Colon (tissue), 2 donors: ENCODE measurements around the gene SLC35F3.
"Not testable (repeated sequence)": the region's sequence is repeated elsewhere in the genome, so short reads cannot be mapped to it uniquely, and the experiment has no call there.

ENCODE experiments used
- FAIRE-seq: peaks from 2 replicates; lab custom pipeline; 2012; peaks lifted over from hg19 to GRCh38; lab: Jason Lieb, UNC
- donor health status: control.
- donor health status: control.

Gene SLC35F3

DNA sequence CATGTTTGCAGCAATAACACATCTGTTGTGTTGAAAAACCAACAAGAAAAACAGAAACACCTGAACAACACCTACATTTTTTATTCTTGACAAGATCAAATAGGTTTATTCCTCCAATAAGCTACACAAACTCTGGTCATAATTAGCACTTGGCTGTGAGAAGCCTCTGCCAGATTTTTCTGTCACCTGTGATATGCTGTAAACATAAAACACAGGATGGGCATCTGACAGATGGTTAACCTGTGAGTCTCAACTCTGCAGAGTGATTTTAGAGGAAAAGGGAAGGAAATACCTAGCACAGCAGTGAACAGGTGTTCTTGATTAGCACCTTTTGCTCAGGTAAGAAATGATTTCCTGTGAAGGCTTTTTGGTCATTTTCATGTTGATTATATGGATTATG is 293.4 kb downstream of the SLC35F3 start:
- no peak for FAIRE-seq

DNA sequence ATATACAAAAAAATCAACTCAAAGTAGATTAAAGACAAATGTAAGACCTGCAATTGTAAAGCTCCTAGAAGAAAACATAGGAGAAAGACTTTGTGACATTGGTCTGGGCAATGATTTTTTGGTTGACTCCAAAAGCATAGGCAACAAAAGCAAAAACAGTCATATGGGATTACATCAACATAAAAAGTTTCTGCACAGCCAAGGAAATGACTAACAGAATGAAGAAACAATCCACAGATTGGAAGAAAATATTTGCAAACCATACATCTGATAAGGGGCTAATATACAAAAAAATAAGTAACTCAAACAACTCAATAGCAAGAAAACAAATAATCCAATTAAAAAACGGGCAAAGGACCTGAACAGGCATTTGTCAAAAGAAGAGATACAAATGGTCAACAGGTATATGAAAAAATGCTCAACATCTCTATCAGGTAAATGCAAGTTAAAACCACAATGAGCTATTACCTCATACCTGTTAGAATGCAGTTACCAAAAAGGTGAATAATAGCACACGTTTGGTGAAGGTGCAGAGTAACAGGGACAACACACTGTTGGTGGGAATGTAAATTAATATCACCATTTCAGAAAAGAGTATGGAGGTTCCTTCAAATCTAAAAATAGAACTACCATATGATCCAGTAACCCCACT is 295.1 kb downstream of the SLC35F3 start:
- FAIRE-seq: no peak

DNA sequence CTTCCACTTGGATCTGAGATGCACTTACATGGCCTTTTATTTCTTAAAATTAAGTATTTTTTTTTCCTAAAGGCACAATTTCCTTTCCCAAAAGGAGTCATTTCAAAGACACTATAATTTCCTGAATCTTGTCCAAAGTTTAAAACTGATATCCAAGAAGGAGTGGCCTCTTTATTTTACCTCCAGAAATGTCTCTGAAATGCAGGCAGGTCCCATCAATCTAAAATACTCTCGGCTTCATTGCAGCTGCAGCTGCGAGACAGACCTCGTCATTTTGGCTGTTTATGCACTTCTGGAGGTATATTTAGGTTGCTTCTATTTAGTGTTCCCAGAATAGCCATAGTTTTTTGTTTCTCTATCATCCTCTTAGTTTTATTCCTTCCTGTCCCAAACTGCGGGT is 296.1 kb downstream of the SLC35F3 start:
- no peak for FAIRE-seq

DNA sequence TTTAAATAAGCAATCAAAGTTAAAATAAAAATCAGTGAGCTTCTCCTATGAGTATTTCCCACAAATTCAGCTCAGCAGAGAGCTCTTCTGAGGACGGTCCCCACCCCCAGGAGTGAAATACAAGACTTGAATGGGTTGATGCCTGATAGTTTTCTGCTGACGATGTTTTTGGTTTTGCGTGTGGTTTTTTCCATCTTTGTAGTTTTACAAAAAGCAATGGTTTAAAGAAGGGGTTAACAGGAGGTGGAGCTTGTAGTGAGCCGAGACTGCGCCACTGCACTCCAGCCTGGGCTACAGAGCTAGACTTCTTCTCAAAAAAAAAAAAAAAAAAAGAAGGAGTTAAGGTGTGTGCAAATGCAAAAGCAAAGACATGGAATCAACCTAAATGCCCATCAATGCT is 297.1 kb downstream of the SLC35F3 start:
- no peak for FAIRE-seq

DNA sequence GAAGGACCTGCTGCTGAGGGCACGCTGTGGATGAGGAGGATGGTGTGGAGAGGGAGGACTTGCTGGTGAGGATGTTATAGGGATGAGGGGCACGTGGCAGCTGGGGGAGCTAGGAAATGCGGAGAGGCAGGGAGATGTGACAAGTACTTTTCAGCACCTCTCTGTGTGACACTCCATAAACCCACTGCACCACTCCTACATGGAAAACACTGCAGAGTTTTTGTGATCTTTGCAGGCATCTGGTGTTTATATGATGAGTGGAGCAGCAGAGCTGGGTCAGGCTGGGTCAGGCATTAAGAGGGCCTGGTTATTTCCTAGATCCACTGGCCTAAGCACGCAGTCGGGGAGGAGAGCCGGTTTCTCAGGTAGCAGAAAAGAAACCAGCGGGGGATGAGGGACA is 301.5 kb downstream of the SLC35F3 start:
- FAIRE-seq: no peak

DNA sequence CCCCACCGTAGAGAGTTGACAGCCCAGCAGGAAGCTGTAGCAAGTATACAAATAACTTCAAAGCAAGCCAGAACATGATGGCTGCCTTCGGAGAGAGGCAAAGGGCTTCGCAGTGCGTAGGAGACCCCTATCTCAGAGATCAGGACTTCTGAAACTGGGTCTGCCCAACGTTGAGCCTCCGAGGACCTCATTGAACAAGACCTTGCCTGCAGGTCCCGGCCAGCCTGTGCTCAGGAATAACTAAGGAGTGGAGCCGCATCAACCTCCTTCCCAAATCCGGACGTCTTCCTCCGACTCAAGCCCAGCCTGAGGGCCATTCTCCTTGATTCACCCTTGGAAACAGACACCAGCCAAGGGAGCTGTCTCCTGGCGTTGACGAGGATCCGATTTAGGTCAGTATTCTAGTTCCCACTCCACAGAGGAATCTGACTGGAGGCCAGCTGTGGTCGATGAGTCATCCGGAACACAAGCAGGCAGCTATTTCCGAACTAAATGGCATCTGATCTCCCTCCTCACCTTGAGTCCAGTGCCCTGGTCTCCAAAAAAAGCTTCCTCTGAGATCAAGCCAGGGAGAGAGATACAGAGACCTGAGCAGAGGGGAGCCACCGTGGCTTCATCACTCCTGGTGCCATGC is 302.3 kb downstream of the SLC35F3 start:
- no peak for FAIRE-seq

DNA sequence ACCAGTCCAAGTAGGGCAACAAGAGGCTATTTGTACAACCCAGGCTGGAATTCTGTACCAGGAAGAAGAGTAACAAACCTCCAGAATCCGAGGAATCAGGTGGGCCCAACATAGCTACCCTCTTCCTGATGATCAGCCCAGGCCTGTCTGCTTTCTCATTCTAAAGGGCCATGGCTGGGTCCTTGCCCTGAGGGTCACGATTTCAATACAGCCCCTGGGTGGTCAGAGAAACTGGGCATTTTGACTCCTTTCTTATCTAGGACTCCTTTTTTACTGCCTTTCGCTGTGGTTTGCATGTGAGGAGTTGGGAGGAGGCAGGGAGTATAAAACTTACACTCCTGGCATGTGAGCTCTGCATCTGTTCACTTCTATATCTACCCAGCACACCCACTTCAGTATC is 303.9 kb downstream of the SLC35F3 start:
- FAIRE-seq: no peak

DNA sequence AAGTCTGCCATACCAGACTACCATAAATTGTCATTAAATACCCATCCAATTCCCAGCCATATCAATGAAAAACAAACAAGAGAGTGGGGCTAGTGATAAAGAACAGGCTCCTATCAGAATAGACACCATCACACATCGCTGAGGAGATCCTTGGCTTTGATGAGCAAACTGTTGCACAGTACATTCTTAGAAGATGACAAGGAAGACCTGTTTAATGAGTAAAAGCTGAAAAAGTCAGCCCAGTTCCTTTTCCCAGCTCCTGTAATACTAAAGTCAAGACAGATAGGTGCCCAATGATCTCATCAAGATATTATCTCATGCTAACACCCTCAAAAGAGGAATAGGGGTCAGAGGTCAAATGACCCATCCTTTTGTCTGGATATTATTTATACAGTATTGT is 304.3 kb downstream of the SLC35F3 start:
- FAIRE-seq: no peak

DNA sequence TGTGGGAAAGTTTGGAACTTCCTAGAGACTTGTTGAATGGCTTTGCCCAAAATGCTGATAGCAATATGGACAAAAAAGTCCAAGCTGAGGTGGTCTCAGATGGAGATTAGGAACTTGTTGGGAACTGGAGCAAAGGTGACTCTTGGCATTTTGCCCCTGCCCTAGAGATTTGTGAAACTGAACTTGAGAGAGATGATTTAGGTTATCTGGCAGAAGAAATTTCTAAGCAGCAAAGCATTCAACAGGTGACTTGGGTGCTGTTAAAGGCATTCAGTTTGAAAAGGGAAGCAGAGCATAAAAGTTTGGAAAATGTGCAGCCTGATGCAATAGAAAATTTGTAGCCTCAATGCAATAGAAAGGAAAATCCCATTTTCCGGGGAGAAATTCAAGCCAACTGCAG is 306.0 kb downstream of the SLC35F3 start:
- not testable (repeated sequence) for FAIRE-seq

DNA sequence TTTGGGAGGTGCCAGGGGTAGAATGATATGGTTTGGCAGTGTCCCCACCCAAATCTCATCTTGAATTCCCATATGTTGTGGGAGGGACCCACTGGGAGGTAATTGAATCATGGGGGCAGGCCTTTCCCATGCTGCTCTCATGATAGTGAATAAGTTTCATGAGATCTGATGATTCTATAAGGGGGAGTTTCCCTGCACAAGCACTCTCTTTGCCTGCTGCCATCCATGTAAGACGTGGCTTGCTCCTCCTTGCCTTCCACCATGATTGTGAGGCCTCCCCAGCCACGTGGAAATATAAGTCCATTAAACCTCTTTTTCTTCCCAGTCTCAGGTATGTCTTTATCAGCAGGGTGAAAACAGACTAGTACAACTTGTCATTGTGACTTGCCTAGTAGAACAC is 307.4 kb downstream of the SLC35F3 start:
- not testable (repeated sequence) for FAIRE-seq

DNA sequence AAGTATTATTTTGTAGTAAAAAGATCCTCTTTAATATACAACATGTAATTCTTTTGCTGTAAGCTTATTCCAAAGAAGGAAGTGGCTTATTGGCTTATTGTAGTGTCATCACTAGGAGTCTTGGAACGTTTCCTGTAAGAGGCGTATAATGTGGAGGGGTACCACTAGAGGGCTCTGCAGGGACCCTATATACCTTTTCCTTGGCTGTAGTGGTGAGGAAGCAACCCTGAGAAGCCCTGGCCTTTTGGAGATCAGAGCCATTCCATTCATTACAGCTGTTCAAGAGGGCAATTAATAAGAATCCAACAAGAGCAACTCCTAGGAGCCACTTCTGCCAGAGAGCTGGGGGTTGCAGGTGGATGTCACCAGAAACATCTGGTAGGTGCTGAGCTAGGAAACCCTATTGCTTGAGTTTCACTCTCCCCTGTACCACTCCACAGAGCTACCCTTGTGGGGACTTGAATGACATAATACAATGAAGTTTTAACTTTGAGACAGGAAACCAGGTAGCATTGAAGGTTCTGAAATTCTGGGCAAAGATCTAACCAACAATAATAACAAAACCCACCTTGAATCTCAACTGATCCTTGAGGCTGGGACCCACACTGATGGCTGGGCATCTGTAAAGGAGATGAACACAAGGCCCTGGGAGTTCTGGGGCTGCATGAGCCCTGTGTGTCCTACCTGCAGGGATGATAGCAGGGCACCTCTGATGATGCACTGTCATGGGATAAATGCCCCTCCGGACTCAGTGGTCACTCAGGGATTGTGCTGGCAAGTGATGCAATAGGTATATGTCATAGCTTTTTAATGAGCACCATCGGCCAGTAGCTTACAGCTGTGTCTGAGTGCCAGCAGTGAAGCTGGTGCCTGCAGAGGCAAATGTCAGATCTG is 308.5 kb downstream of the SLC35F3 start:
- FAIRE-seq: no peak

DNA sequence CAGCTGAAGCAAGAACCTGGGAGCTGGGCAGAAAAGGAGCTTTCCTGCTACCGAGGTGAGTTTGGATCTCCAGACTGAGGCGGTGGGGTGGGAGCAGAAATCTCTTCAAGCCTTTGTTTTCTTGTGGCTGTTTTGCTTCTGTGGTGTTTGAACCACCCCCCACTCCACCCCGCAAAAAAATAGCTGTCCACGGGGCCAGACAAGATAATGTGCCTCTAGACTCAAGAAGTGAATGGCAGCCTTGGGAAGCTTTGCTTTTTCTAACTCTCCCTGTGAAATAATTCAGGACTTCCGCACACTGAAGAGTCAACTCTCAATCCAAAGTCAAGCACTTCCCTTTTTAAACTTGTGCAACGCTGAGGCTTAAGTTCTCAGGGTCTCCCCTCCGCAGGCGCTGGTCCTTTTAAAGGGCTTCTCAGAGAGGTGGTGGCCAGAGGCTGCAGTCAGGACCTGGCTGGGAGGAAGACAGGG is 309.2 kb downstream of the SLC35F3 start:
- FAIRE-seq: no peak

DNA sequence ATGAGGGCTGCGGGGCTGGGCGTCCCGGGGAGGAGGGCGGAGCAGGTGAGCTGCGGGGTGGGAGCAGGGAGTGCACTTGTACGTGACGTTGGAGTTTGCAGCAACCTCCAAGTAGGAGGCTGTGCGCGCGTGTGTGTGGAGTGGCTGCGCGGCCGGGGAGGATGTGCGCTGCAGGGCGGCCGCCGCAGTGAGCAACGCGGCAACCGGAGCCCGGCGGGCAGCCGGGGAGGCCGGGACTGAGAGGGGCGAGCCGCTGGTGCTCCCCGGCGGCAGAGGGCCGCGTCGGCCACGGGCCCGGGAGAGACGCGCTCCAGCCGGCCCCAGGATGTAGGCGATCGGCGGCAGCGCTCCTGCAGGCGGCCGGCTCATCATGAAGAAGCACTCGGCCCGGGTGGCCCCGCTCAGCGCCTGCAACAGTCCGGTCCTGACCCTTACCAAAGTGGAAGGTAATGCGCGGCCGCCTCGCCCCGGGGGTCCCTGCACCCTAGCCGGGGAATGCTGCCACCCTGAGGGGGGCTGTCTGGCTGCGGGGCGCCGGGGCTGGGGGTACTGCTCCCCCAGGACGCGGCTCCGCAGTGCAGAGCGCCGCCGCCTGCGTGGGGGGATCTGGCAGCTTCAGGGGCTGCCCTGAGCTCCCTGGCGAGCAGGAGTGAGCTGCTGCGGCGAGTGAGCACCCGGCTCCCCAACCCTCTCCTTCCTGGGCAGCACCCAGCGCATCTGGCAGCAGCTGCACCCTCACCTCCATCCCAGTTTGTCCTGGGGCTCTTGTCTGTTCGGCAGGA is 309.8 kb downstream of the SLC35F3 start:
- FAIRE-seq: no peak

DNA sequence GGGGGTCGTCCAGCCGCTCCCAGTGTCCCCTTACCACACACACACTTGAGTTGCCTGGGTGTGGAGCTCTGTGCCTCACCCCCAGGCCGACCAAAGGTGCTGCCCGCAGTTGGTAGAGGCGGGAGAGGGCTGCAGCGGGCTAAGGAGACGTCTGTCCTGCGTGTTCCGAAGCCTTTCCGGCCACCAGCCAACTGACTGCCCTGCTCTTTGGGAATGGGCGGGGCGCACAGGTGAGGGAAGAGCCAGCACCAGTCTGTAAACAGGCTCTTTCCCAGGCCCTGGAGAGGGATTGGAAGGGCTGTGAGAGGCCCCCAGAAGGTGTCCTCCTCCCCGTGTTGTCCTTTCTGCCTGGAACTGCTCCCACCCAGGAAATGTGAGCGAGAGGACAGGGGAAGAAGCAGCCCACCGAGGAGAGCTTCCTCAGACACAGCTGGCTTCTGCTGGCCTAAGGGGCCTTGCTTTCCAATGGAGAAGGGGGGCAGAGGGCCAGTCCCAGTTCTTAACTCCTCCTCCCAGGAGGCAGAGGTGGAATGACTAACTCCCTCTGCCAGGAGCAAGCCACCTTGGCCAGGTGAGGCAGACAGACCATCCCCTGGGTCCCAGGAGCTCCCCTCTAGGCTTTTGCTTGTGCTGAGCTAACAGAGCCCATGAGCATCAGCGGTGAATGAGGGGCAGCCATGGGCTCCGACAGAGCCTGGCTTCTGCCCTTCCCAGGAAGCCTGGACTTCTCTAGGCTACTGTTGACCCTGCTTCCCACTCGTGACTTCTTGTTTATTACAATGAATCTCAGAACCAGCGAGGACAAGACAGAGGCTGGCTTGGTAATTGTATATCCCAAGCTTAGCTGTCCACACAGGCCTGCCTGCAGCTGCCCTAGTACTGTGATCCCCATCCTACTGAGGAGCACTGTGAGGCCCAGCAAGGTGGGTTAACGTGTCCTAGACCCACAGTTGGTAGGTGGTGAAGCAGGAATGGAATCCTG is 310.7 kb downstream of the SLC35F3 start:
- FAIRE-seq: no peak

DNA sequence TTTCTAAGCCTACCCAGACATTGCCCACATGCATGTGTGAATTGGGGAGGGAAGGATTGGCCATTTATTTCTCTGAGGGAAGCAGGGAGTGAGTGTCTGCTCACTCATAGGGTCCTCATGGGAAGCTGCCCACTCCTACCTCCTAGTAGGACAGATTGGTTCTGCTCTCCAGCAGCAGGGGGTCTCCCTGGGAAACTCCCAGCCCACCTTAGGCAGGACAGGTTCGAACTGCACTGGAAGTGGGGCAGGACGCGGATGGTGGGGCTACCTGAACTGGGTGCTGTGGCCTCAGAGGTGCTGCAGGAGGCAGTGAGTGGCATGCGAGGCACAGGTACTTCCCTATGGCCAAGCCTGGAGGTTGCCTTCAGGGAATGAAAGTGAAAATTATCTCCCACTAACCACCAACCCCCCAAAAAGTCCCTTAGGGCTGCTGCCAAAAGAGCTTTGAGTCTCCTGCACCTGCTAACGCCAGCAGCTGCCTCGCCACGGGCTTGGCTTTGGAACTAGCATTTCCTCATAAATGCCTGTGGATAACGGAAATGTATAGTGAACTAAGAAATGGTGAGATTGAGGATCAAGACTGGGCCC is 311.7 kb downstream of the SLC35F3 start:
- FAIRE-seq: no peak

DNA sequence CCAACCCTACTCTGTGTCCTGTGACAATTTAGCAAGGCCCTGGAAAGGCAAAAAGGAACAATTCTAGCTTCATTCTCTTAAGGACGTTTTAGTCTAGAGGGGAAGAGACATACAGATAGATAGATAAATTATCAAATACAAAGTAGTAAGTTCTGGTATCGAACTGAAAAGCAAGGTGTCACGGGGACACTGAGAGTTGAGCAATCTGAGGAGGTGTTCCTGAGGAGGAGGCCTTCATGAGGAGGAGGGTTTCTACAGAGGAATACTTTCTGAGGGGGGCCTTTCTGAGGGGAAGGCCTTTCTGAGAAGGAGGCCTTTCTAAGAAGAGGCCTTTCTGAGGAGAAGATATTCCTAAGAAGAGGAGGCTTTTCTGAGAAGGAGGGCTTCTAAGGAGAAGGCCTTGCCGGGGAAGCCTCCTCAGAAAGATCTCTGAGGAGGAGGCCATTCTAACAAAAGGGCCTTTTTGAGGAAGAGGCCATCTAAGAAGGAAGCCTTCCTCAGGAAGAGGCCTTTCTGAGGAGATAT is 312.9 kb downstream of the SLC35F3 start:
- no peak for FAIRE-seq

DNA sequence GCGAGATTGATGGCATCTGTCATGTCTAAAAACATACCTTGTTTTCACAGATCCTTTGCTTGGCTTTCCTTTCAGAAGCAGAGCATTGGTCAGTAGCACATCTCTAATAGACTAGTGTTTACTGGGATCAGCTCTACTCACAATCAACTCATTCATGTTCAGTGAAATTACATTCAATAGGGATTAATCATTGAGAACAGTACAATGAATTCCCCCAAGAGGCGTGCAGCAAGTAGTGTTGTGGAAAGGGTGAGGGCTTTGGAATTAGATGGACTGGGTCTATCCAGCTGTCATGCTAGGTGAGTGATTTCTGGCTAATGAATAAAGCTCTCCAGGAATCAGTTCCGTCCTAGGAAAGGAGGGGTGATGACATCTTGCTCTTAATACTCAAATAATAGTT is 313.6 kb downstream of the SLC35F3 start:
- no peak for FAIRE-seq

DNA sequence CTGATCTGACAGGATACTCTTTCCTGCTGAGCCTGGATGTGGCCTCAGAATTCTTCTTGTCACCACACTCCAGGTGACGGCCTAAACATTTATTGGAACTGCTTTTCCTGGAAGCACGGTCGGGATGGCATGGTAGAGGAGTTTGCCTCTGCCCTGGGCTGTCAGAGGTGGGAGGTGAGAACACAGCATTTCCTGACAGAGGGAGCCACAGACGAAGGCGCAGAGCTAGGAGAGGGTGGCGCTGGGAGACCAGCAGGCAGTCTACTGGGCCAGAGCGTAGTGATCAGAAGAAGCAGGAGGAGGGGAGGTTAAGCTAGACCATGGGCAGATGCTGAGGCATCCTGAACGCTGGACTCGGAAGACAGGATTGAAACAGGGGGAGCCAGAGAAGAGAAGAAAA is 315.2 kb downstream of the SLC35F3 start:
- no peak for FAIRE-seq

DNA sequence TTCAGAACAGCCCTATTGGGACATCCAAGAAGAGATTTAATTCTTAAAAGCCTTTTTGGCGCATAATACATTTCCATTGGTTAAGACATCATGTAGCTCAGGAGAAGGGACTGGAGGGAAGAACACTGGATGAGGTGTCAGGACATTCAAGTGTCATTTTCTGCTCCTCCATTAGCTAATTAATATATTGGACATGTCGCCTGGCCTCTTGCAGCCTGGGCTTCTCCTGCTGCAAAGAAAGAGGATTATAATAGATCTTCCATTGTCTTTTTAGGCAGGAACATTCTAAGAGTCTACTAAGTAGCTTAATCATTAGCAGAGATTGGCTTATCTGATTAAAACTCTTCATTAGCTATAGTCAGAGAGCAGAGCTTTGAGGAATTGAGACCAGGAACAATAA is 317.1 kb downstream of the SLC35F3 start:
- FAIRE-seq: no peak

DNA sequence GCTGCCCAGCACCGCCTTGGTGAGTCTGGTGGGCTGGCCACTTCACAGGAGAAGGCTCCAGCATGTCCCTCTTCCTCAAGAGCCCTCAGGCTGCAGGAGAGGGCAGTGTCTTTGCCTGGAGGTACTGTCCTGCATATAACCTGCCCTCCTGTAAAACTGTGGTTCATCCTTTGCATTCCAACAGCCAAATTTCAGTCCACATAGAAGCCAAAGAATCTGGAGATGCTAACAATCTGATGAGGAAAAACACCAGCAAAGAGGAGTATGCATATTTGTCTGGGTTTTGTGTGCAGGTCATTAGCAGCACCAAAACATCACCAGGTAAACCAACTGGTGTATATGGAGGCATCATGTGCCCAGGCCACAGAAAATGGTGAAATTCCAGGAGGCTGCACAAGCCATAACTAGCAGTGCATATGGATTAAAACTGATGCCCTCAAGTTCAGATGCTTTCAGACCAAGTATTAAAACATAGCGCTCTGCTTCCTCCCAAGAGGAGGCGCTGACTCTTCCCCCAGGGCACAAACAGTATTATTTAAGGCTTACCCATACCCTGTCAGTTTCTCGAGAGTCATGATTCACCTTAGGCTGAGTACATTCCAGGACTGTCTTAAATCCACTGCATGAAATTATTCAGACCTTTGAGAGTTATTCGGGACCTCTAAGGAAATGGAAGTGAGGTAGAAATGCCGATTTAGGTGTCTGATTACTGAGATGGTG is 318.2 kb downstream of the SLC35F3 start:
- FAIRE-seq: no peak
